A673 (cell line): ENCODE results near the gene SRGAP1.

Experiments
- EZH2 ChIP-seq: fragments of 200-600 bp; sonication (generic); IDR thresholded peaks from 2 replicates; pipeline ENCODE4 v1.6.1; 2017; ENCODE audit warnings: borderline replicate concordance, low read depth, mild to moderate bottlenecking, mixed read lengths, antibody characterized with exemption, low read length; ENCODE audit not compliant: poor library complexity, severe bottlenecking
- TF ChIP-seq, protein P1 (sequence below): fragments of 300-800, 200-600 bp; sonication (generic); conservative IDR thresholded peaks from 2 replicates; pipeline ENCODE4 v1.5.1; 2017; ENCODE audit warnings: low read depth, mild to moderate bottlenecking, antibody characterized with exemption, low read length, moderate library complexity, mixed read lengths

DNA sequence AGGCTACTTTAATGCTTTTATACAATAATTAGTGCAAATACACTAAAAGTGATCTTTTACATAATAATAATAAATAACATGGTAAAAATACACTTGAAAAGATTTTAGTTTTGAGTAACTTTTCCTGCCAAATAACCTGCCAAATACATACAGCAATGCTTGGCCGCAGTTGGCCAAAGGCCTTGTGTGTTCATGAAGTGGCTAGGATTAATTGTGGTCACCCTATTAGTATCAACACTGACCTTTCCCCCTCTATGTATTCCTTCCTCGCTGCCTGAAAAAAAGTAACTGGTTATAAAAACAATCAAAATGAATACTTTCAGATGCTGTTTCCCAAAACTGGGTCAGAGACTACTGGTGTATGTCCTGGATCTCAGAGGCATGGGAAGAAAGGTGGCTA is 343.3 kb downstream of the SRGAP1 start:
- TF ChIP-seq, protein P1, sequence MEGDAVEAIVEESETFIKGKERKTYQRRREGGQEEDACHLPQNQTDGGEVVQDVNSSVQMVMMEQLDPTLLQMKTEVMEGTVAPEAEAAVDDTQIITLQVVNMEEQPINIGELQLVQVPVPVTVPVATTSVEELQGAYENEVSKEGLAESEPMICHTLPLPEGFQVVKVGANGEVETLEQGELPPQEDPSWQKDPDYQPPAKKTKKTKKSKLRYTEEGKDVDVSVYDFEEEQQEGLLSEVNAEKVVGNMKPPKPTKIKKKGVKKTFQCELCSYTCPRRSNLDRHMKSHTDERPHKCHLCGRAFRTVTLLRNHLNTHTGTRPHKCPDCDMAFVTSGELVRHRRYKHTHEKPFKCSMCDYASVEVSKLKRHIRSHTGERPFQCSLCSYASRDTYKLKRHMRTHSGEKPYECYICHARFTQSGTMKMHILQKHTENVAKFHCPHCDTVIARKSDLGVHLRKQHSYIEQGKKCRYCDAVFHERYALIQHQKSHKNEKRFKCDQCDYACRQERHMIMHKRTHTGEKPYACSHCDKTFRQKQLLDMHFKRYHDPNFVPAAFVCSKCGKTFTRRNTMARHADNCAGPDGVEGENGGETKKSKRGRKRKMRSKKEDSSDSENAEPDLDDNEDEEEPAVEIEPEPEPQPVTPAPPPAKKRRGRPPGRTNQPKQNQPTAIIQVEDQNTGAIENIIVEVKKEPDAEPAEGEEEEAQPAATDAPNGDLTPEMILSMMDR, result no peak
- TF ChIP-seq EZH2, result no peak
